HG03108 (cell line): Measurements from ENCODE around the gene PGAP2.
"Not testable (repeated sequence)": the region's sequence is repeated elsewhere in the genome, so short reads cannot be mapped to it uniquely, and the experiment has no call there.

Source experiments
- ATAC-seq: cut with Tn5 transposase; IDR thresholded peaks from one replicate; pipeline ENCODE4 v1.9.1; 2021; ENCODE audit warnings: moderate library complexity; ENCODE audit not compliant: unreplicated experiment

Gene PGAP2

DNA sequence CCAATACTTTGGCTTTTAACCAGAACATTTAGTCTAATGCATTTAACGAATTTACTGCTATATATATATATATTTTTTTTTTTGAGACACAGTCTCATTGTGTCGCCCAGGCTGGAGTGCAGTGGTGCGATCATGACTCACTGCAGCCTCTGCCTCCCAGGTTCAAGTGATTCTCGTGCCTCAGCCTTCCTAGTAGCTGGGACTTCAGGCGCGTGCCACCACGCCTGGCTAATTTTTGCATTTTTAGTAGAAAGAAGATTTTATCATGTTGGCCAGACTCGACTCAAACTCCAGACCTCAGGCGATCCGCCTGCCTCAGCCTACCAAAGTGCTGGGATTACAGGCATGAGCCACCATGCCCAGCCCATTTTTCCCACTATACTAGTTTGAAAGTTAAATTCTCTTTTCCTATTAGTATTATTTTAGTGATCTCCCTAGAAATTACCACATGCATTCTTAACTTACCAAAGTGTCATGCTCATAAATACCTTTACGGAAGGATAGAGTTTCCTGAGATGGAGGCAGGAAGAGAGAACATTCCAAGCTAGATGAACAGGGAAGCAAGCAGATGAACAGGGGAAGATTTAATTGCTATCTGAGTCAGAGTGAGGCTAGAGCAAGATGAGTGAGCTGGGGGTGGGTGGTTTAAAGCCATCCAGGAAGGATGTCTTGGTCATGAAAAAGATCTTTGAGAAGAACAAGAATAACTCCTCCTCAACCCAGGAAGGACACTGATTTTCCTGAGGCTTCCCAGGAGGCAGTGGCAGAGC is 4.4 kb upstream of the PGAP2 start:
- ATAC-seq: no peak

DNA sequence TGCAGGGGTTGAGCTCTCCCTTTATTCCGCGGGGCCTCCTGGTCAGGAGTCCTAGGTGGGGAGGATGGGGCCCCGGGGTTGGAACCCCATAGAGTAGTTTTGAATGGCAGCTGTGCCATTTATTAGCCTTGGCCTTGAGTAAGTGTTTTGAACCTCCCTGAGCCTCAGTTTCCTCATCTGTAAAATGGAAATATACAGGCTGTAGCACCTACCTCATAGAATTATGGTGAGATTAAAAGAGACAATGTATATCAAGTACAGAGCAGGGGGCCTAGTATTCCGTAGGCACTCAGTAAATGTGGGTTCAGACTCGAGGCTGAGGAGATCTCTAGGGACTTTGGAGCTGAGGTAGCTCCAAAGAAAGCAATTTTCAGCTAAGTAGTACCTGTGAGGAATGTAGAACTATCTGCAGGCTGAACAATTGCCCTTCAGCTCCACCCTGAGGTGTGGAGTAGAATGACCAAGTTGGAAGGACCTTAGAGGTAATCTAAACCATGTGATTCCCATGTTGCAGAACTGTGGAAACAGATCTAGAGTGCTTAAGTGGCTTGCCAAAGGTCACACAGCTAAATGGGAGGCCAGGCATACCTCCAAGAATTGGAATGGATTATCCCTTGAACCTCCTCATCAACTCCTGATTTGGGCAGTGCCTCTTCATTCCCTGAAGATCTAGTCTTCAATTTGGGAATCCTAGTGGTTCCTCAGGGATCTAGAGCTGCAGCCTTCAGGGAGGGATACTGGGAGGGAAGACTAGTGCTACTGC is 682 bp downstream of the PGAP2 start:
- peak; percentile 67 for ATAC-seq

DNA sequence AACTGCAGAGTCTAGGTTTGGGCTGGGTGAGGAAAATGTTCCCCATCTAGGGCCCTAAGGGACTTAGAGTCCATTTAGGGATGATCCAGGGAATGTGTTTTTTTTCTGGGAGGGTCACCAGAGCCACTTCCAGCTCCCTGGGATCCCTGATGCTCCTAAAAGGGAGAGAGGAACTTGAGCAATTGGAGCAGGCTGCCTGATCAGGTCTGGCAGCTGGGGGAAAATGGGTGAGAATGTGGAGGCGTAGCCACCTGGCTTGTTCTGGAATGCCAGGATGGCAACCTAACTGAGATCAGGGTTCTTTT is 1.2 kb downstream of the PGAP2 start:
- no peak for ATAC-seq

DNA sequence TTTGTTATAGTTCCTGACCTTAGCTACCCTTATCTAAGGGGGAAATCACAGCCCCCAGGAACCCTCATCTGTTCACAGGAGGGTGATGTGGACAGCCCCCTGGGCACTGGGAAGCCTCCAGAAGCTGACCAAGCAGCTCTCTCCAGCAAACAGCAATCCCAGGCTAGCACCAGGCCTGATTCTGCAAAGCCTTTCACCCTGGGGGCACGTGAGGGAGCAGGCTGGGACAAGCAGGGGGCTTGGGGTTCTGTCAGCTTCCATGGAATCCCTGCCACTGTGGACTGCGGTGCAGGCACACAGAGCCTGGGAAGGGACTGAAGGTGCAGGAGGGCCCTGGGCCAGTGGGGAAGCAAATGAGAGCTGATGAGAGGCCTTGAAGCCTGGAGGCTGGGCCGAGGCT is 2.1 kb downstream of the PGAP2 start:
- ATAC-seq: no peak

- no peak for ATAC-seq
Observed at GRCh38 chr11:3810951-3811350, 2.6 kb downstream of the PGAP2 start.

GRCh38 chr11:3814832-3815231 is 6.5 kb downstream of the PGAP2 start:
- not testable (repeated sequence) for ATAC-seq

GRCh38 chr11:3815845-3816244 is 7.5 kb downstream of the PGAP2 start:
- no peak for ATAC-seq

DNA sequence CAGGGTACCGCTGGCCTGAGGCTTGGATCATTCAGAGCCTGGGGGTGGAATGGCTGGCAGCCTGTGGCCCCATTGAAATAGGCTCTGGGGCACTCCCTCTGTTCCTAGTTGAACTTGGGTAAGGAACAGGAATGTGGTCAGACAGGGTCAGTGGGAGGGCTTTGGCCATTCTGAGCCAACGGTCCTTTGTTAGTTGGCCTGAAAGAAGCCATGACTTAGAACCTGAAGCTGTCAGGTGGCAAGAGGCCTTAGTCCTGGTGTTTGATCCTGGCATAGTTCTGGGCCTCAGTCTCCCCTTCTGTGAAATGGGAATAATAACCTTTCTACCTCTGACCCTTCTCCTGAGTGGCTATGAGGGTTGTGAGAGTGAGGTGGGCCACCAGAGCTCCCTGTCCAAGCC is 8.3 kb downstream of the PGAP2 start:
- ATAC-seq: no peak

DNA sequence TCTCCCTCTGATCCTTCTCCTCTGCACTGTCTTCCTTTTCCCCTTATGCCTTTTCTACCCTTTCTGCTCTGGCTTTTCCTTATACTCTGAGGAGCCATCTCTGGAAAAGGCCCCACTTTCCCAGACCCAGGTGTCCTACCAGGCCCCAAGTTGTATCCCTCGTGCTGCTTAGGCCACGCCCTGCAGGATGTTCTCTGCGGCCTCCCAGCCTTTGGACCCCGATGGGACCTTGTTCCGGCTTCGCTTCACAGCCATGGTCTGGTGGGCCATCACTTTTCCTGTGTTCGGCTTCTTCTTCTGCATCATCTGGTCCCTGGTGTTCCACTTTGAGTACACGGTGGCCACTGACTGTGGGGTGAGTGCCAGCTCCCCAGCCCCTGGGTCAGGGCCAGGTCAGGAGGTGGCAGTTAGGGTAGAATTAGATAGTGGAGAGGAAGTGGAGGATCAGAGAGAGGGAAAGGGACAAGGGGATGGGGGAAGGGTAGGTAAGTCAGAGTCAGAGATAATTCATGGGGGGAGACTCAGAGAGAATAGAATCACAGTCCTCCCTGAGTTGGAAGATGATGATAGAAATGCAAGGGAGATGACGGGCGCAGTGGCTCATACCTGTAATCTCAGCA is 8.9 kb downstream of the PGAP2 start:
- ATAC-seq: no peak

DNA sequence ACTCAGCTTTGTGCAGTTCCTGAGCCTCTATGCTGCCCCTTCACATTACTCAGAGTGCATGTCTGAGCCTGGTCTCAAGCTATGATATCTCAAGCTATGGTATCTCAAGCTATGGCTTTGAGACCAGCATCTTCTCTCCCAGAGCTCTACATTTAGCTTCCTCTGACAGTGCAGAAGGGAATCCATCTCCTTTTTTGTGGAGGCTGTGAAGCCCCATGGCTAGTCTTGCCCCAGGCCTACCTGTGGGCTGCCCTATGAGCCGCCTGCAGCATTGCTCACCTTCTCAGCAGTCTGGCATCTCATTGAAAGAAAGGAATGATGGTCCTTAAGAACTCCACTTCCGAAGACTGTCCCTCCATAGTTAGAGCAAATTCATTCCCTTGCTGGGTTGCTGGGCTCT is 12.6 kb downstream of the PGAP2 start:
- ATAC-seq: no peak

DNA sequence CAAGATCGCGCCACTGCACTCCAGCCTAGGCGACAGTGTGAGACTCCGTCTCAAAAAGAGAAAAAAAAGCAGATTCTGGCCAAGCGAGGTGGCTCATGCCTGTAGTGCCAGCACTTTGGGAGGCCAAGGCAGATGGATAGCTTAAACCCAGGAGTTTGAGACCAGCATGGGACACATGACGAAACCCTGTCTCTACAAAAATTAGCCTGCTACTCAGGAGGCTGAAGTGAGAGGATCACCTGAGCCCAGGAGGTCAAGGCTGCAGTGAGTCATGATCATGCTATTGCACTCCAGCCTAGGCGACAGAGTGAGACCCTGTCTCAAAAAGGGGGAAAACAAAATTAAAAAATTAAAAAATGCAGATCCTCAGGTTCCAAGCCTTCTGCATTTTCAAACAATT is 14.0 kb downstream of the PGAP2 start:
- ATAC-seq: no peak

- no peak for ATAC-seq
Observed at GRCh38 chr11:3823303-3823702, 14.9 kb downstream of the PGAP2 start.

DNA sequence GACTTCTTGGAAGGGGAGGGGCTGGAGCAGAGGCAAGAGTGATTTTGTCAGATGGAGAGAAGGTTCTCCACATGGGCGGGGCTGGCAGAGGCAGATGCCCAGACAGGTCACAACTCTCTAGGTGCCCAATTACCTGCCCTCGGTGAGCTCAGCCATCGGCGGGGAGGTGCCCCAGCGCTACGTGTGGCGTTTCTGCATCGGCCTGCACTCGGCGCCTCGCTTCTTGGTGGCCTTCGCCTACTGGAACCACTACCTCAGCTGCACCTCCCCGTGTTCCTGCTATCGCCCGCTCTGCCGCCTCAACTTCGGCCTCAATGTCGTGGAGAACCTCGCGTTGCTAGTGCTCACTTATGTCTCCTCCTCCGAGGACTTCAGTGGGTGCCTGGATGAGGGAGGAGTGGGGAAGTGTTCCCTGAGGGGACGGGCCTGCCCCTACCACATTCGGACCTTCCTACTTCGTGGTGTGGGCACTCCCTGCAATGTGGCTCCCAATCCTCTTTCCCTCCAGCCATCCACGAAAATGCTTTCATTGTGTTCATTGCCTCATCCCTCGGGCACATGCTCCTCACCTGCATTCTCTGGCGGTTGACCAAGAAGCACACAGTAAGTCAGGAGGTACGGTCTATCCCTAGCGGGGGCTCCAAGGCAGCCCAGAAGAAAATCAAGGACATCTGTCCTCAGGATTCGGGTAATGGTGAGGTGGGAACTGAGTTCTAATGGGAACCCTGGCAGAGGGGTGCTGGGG is 15.6 kb downstream of the PGAP2 start:
- ATAC-seq: no peak

DNA sequence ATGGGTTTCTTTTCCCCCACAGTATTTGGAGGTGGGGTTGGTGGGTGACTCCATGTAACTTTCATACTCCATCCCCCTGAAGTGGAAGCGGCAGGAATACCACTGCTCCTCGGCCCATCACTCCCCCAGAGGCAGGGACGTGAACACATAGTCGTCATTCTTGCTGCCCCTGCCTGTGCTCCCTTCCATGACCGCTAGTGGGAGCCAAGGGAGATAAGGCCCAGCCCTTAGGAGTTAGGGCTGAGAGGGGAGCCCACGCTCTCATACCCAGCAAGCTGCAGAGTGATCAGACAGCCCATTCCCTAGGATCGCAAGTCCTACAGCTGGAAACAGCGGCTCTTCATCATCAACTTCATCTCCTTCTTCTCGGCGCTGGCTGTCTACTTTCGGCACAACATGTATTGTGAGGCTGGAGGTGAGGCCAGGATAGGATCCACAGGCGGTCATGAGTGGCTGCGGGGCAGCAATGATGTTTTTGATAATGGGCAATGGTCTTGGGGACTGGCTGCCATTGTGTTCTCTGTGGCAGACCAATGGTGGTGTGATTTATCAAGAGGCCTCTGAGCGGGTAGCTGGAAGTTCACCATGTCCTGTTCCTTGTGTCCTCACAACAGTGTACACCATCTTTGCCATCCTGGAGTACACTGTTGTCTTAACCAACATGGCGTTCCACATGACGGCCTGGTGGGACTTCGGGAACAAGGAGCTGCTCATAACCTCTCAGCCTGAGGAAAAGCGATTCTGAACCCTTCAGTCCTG is 16.5 kb downstream of the PGAP2 start:
- ATAC-seq: peak; percentile 50

DNA sequence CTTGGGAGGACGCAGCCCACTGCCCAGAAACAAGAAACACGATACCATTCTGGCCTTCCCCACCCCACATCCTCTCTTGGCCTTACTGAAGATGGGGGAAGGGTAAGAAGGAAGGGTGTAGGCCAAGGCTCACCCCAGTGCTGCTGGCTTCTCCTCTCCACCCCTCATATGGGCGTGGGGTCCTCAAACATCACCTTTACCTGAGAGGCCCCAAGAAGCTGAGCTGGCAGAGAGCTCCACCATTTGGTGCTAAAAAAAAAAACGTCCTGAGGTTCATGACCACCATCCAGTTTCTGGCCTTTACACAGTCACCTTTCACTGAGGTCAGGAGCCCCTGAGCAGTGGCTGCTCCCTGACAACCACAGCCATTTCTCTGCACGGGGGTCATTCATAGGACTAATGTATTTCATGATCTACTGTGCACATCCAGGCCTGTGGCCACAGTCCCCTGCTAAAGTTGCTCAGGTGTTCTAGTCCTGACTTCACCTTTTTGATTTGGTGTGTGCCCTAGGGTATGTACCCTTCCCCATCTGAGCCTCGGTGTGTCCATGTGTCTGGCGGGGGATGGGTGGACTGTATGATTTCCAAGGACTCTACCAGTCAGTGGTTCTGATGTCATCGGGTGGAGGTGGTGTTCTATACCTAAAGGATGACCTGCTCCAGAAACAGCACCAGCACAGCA is 17.3 kb downstream of the PGAP2 start:
- ATAC-seq: no peak

GRCh38 chr11:3826721-3827120 is 18.4 kb downstream of the PGAP2 start:
- ATAC-seq: no peak

DNA sequence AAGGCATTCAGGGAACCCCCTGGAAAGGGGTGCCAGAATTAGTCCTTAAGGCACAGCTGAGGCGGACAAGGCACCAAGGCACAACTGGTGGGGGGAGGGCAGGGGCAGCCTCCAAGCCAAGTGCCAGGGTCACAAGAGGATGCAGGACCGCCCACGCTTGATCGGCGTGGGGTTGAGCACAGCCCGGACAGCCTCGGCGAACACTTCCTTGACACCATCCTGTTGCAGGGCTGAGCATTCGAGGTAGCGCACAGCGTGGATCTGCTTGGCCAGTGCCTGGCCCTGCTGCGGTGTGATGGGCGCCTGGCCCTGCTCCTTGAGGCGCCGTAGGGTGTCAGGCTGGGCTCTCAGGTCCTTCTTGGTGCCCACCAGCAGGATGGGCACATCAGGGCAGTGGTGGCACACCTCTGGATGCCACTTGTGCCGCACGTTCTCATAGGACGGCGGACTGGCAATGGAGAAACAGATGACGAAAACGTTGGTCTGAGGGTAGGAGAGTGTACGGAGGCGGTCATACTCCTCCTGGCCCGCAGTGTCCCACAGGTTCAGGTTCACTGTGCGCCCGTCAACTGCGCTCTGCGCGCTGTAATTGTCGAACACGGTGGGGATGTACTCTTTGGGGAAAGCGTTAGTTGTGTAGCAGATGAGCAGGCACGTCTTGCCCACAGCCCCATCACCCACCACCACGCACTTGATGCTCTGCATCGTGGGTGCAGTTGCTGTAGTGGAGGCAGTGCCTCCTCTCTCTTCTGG is 19.2 kb downstream of the PGAP2 start:
- ATAC-seq: no peak

- ATAC-seq: no peak
Observed at GRCh38 chr11:3830088-3830487, 21.7 kb downstream of the PGAP2 start.

DNA sequence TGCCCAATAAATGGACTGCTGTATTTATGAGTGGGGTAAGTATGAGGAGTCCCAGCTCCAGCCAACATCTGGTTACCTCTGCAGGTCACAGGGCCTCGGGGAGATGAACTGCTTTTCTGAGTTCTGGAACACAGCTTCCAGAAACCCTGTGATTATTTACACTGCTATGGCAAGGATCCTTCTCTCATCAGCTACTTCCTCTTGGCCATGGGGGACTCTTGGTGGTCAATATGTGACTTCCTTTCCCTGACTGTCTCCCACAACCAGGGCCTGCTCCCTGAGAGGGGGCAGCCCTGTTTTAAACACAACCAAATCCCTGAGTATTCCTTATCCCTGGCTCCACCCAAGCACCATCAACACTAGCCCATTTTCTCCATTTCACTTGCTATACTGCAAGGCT is 22.4 kb downstream of the PGAP2 start:
- ATAC-seq: no peak
